ENCODE results near the gene CIRBP.

DNA sequence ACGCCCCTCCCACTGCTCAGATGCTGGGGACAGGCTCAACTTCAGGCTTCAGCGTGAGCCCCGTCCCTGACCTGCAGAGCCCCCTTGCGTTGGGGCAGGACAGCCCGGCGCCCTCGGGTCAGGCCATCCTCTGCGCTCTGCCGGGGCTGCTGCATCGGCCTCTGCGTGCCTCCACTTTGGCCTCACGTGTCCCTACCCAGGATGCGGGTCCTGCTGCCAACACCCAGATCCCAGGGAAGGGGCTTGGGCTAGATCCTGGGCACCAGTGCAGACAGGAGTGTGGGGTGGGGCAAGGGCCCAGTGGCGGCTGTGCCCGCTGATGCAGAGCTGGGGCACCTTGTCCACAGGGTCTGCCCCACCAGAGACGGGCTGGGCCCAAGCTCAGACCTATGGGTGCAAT, 44.3 kb upstream of the CIRBP start:
- TF ChIP-seq CTBP1 (IDR thresholded peaks at IDR 0.05; ENCODE audit: borderline replicate concordance) (no peak), ZNF384 (IDR thresholded peaks at IDR 0.05) (no peak), BHLHE40 (IDR thresholded peaks at IDR 0.05; ENCODE audit: borderline replicate concordance) (no peak), ELF4 (IDR thresholded peaks at IDR 0.05) (no peak), FOXA1 (IDR thresholded peaks at IDR 0.05) (no peak), LEF1 (IDR thresholded peaks at IDR 0.05; ENCODE audit: borderline replicate concordance) (no peak), FOXK2 (IDR thresholded peaks at IDR 0.05) (no peak), TARDBP (IDR thresholded peaks at IDR 0.05) (no peak), L3MBTL2 (conservative IDR thresholded peaks at IDR 0.05) (no peak), FOXM1 (IDR thresholded peaks at IDR 0.05; ENCODE audit: borderline replicate concordance) (no peak), SUZ12 (IDR thresholded peaks at IDR 0.05) (no peak)

Measured in HEK293T (cell line).